HG02610 (cell line): ENCODE data around the gene VPS16.

Source experiments
- ATAC-seq: cut with Tn5 transposase; IDR thresholded peaks from one replicate; pipeline ENCODE4 v1.9.1; 2021; ENCODE audit warnings: mild to moderate bottlenecking, moderate library complexity; ENCODE audit not compliant: unreplicated experiment

The VPS16 gene

DNA sequence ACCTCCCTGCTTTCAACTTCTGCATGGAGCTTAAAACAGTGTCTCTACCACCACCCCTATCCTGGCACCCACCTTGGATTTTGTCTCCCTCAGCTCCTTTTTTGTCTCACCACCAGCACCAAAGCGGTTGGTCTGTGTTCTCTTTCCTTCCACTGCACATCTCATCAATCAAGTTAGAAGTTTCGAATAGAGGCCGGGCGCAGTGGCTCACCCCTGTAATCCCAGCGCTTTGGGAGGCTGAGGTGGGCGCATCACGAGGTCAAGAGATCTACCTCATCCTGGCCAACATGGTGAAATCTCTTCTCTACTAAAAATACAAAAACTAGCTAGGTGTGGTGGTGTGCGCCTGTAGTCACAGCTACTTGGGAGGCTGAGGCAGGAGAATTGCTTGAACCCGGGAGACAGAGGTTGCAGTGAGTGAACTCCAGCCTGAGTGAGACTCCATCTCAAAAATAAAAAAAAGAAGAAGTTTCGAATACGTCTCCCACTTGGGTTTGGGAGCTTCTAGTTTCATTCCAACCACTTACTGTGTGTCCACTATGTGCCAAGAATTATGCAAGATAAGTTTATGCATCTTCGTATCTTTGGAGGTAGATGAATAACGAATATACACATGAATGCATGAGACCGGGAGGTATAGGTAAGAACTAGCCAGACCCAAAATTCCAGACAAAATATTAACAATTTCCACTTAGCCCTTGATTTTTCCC is 6.0 kb upstream of the VPS16 start:
- no peak for ATAC-seq

DNA sequence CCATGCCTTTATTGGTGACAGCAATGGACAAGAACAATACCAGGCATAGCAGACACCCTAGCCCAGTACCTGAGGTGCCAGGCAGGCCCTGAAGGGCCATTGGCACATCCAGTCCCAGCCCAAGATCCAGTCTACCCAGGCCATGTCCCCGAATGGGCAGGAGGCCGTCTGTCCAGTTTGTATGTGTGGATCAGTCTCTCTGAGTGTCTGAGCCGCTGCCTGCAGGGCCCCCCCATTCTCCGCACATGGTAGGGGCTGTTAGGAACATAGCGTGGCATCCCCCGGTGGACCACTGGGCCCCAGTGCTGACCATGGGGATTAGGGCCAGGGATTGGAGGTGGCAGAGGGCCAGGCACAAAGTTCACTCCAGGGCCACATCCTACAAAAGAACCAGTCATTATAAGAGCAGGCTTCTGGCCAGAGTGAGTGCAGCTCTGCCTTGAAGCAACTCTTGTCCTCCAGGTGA is 5.2 kb upstream of the VPS16 start:
- no peak for ATAC-seq

DNA sequence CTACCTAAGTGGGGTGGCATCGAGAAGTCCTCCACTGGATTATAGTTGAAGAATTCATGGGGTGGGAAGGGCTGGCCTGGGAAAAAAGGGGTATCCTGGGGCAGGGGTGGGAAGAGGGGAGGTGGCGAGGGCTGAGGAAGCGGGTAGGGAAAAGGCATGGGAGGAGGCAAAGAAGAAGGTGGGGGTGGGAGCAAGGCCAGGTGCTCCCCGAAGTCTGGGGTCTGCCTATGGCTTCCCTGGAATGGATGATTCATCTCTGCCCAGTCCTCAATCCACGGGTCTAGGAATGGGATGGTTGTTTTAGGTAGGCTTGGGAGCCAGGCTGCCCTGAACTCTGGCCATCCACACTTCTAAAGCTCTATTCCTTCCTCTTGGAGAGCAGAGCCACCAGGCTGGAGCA is 4.5 kb upstream of the VPS16 start:
- no peak for ATAC-seq

DNA sequence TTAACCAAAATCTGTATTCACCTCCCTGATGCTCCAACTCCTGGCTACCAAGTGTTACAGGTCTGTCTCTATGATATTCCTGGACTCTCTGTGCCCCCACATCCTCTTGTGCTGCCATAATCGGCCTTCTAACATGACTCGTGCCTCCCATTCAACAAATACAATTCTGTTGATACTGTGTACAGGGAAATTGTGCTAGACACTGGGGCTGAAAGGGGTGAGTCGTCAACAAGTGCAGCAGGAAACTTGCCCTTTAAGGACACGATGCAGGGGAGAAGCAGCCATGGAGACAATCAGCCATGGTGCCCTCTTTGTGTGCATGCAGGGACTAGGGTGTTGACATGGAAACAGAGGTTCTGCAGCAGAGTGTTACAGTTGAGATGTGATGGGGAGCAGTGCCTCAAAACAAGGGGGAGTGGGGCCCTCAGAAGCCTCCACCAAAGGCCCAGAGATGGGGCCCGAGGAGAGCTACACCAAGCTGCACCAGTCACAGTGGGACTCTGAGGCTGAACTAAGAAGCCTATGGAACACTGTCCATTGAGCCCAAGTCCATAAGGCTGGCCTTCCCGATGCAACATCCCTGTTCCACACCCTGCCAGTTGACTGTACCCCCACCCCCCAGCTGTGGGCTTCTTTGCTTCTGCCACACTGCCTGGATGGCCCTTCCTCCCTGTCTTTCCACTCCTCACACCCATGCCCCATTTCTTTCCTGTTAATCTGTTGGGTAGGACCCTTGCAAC is 3.2 kb upstream of the VPS16 start:
- ATAC-seq = no peak

DNA sequence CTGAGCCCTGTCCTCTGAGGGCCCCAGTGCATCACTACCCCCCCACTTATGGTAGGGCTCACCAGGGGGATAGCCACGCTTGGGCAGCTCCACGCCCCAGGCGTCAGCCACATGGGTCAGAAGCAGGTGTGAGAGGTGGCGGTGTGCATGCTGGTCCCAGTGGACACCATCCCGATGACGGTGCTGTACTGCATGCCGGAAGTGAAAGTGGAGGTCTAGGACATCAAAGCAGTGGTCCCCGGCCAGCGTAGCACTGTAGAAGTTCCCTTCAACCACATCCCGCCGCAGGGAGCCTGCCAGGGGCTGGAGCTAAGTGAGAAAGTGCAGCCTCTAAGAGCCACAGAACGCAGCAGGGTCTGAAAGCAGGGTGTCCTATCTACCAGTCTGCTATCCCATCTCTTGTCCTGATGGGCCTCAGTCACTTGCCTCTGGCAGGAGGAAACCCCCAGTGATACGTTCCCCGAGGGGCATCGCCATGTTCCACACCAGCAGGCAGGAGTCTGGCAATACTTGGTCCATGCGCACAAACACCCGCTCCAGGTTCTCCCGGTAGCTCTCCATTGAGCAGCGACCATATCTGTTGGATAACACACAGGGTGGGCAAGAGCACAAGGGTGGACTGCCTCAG is 2.3 kb upstream of the VPS16 start:
- ATAC-seq = no peak

DNA sequence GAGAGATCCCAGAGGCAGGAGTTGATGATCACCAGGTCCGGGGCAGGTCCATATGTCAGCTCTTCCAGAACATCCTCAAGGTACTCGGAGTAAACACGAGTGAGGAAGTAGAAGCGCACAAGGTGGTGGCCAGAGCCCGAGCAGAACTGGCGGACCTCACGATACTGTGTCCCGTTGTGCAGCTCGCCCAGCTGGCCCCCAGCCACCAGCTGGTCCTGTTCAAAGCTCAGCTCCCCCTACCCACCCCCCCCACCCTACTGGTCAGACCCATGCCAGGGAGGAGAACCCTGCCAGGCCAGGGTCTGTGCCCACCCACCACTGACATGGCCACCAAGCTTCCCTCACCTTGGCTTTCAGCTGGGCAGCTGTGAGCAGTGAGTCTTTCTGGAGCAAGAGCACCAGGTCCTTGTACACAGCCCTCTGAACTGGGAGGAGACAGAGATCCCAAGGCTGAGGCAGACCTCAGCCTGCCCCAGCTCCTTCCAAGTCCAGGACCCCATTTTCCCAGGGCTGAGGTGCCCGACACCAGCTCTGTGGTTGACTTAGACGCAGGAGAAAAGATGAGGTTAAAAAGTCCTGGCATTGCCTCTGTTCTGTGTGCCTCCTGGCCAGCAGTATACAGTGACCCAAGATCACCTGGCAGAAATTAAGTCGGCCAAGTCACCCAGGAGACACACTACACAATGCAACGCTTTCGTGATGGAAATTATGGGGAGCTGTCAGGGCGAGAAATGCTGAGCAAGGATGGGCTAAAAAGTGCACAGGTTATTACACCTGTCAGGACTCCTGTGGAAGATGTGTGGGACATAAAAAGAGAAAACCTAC is 1.5 kb upstream of the VPS16 start:
- ATAC-seq = no peak

DNA sequence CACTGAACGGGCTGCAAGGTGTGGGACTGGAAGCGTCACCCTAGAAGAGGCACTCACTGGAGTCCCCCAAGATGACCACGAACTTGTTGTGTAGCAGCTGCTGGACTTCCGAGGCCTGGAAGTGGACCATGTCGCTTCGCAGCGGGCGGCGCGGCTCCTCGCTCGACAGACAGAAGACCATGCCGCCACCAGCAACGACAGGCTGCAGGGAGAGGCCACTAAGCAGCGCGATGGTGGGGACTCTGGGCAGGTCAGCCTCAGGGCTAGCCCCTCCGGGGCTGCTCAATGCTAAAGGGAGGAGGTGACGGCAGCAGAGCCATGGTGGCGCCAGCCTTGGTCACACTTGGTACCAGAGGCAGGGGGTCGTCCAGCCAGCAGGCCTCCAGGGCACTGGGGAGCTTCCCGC is 810 bp upstream of the VPS16 start:
- ATAC-seq = no peak

DNA sequence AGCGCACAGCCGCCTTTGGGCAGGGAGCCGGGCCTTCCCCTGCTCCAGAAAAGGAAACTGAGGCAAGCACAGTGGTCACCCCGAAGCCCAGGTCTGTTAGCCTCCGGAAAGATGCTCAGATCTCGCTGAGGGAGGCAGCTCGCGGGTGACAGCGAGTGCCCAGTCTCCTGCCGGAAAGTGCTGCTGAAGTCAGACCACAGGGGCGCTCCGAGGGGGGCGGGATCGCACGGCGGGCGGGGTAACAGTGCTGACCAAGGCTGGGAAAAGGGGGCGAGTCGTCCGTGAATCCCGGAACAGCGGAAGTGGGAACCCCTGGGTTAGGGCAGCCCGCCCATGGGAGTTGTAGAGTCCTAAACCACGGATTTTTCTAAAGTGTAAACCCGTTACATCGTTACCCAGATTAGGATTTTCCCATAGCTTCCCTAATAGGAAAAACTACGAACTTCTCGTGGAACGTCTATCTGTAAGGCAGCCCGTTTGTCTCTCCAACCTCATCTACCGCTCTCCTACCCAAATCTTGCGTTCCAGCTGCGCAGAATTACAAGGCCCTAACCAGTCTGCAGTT is 504 bp downstream of the VPS16 start:
- peak; percentile 24 for ATAC-seq

DNA sequence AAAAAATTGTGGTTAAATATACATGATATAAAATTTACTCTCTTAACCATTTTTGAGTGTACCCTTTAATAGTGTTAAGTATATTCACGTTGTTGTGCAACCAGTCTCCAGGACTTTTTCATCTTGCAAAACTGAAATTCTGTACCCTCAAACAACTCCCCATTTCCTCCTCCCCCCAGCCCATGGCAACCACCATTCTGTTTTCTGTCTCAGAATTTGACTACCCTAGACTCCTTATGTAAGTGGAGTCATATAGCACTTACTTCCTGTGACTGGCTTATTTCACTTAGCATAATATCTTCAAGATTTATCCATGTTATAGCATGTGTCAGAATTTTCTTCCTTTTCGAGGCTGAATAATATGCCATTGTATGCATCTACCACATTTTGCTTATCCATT is 5.1 kb downstream of the VPS16 start:
- no peak for ATAC-seq

DNA sequence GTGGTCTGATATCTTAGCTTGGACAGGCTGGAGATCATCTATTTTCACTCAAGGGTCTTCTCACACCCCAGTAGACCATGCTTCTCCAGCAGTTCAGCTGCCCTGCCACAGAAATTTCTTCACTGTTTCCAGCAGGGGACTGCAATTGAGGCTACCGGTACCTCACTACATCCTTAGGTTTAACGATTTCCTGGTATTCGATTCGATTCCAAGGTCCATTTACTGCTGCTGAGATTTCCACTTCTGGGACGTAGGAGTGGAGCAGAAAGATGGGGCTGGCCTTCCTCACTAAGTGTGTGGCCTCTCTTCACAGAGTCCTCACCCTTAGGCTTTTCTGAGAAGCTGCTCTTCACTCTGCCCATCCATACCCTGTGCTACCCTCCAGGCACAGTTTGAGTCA is 6.2 kb downstream of the VPS16 start:
- ATAC-seq = no peak

DNA sequence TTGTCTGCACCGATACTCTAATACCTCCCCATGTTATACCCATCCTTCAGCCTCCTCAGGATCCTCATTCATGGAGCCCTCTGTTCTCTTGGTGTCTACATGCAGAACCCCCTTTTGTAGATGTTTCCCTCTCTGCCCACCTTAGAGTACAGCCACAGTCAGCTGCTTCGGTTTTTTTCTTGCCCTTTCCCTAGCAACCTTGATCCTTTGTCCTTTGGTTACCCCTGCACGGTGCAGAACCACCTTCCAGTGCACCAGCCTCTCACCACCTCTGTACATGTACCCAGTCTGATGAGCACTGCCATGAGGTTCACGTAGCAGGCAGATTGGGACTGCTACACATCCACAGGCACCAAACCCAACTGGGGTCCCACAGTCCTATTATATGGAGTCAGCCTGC is 7.3 kb downstream of the VPS16 start:
- no peak for ATAC-seq

DNA sequence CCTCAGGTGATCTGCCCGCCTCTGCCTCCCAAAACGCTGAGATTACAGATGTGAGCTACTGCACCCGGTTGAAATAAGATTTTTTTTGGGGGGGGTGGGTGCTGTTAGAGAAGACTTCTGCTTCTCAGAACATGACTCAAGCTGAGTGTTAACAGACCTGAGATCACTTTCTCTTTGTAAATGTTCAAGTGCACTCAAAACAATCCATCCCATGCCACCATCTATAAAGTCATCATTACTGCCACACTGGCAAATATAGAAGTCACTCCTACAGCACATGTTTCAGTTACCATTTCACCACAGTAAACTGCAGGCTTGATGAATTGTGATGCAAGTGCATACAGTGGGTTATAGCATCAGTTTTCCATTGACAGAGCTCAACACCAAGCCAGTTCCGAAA is 9.0 kb downstream of the VPS16 start:
- ATAC-seq = no peak

DNA sequence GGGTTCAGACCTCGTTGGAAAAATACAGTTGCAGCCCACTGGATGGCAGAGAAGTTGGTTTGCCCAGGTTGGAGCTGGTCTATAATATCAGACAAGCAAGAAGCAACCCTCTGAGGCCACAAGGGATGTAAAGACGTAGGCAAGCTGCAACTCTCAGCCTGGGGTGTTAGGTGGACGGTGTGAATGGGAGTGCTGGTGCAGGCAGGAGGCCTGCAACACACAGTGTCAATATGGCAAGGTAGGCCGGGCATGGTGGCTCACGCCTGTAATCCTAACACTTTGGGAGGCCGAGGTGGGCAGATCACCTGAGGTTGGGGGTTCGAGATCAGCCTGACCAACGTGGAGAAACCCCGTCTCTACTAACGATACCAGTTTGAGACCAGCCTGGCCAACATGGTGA is 10.5 kb downstream of the VPS16 start:
- ATAC-seq = no peak

DNA sequence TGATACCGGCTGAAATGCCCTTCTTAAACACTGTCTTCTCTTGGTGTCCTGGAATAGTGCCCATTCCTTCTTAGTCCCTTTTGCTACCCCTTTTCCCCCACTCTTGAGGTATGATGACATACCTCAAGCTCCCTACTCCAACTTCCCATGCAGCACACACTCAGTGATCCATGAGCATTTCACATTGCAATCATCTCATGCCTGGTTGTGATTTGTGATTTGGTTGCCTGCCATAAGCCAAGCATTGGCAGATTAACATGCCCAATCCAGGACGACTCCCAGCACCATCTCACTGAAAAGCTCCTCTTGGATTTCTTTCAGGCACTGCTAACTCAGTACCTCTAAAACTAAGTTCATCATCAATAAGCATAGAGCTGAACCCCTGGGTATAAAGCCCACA is 18.0 kb downstream of the VPS16 start:
- no peak for ATAC-seq

DNA sequence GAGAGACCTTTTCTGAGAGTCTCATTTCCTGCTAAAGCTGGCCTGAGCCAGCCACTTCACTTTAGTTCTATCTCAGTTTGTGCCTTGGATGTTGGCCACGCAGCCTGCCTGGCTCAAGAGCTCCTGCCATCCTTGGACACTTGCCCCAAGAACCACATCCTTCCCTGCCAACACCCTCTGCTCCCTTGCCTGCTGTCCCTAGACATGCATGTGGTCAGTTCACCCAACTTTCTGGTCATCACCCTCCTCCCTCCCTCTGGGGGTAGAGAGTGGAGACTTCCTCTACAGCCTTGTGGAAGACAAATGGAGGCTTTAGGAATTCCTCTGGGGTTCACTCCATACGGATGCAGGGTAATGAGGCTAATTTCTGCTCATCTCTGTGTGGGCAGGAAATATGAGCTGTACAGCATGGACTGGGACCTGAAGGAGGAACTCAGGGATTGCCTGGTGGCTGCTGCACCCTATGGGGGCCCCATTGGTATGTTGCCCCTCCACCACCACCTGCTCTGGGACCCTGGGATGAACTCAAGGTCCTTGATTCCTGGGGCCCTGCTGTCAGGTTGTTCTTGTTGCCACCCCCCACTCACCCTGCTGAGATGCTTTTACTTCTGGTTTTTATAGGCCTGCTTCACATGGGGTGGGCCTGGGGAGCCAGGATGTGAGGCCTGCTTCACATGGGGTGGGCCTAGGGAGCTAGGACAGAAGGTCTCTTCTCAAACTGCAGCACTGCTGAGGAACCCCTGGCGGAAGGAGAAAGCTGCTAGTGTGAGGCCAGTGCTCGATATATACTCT is 19.0 kb downstream of the VPS16 start:
- ATAC-seq = no peak

DNA sequence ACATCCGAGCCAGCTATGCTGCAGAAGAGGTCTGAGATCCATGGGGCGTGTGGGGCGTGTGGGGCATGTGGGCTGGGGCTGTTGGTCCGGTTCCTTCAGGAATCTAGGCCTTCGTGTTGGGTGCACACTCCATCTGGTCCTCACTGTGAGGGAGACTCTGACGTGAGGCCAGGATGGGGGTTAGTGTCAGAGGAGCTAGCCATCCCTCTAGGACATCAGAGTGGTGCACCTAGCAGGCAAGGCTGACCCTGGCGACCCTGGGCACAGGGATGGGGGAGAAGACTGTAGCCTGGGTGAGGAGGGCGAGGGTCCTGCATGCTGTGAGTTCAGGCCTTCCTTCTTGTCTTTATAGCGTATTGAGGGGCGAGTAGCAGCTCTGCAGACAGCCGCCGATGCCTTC is 24.1 kb downstream of the VPS16 start:
- ATAC-seq = no peak

DNA sequence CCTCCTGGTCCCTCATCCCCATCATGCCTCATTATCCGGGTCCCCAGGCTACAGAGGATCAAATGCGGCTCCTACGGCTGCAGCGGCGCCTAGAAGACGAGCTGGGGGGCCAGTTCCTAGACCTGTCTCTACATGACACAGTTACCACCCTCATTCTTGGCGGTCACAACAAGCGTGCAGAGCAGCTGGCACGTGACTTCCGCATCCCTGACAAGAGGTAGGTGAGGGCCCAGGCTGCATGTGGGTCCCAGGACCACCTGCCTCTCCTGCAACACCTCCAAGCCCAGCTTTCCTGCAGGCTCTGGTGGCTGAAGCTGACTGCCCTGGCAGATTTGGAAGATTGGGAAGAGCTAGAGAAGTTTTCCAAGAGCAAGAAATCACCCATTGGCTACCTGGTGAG is 24.6 kb downstream of the VPS16 start:
- no peak for ATAC-seq

DNA sequence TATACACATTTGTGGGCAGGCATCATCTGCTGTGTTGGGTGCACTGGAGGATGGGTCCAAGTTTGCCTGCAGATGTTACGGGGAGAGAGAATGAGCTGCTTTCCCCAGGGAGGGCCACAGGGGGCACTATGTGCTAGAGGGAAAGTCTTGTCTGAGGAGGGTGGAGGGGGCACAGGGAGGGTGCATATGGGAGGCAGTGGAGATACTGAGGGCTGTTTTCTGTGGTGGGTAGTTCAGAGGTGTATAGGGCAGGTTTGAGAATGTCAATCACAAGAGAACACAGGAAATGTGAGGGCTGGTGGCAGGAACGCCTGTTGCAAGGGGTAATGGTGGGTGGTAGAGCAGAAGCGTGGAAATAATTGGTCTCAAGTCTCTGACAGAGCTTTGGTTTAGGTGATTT is 25.1 kb downstream of the VPS16 start:
- ATAC-seq = no peak

DNA sequence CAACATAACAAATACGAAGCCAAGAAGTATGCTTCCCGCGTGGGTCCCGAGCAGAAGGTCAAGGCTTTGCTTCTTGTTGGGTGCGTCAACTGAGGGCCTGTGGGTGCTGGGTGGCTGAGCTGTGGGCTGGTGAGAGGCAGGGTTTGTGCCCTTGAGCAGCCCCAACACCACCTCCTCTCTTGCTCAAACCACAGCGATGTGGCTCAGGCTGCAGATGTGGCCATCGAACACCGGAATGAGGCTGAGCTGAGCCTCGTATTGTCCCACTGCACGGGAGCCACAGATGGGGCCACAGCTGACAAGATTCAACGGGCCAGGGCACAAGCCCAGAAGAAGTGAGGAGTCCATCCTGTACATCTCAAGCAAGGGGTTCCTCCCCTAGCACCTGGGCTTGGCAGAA is 25.7 kb downstream of the VPS16 start:
- no peak for ATAC-seq
